MCF 10A (cell line): ENCODE measurements around the gene SPINK14. TPM values are rescaled to one million over a fixed set of nuclear protein-coding genes. Genes with fewer than 3 reads are reported as not detected.

ENCODE experiments used
- BruUV-seq: library from RNA; stranded (reverse); fragments of 400-500 nt; replicated peaks from 2 replicates; lab custom pipeline; 2021; lab: Mats Ljungman, UMichigan
- CTCF ChIA-PET: fragments of 300-600 bp; sonication (Branson Sonifier 250); formaldehyde crosslinking; extraction: SDS; loops from one replicate; lab custom pipeline; 2021; ENCODE audit warnings: antibody characterized with exemption, inconsistent platforms; lab: Yijun Ruan, JAX
- POLR2A ChIA-PET: fragments of 300-600, 350-650 bp; sonication (Branson Sonifier 250); formaldehyde crosslinking; extraction: SDS; loops from one replicate; lab custom pipeline; 2020; ENCODE audit warnings: antibody characterized with exemption, inconsistent platforms; lab: Yijun Ruan, JAX
- DNase-seq: peaks from one replicate; pipeline ENCODE4 v3.0.0-alpha.2; 2018; ENCODE audit not compliant: unreplicated experiment
- H3K27ac Mint-ChIP-seq: one replicate; pipeline ENCODE4 v1.8.0; 2022; ENCODE audit warnings: mild to moderate bottlenecking, low read depth, mixed read lengths; ENCODE audit not compliant: unreplicated experiment
- H3K27me3 Mint-ChIP-seq: one replicate; pipeline ENCODE4 v1.8.0; 2022; ENCODE audit warnings: mixed read lengths; ENCODE audit not compliant: insufficient read depth, unreplicated experiment
- H3K36me3 Mint-ChIP-seq: one replicate; pipeline ENCODE4 v1.8.0; 2022; ENCODE audit warnings: mild to moderate bottlenecking, moderate library complexity, mixed read lengths; ENCODE audit not compliant: insufficient read depth, unreplicated experiment
- H3K4me1 Mint-ChIP-seq: one replicate; pipeline ENCODE4 v1.8.0; 2022; ENCODE audit warnings: mixed read lengths; ENCODE audit not compliant: insufficient read depth, unreplicated experiment
- H3K4me3 Mint-ChIP-seq: one replicate; pipeline ENCODE4 v1.8.0; 2022; ENCODE audit warnings: mild to moderate bottlenecking, moderate library complexity, mixed read lengths; ENCODE audit not compliant: unreplicated experiment
- H3K9me3 Mint-ChIP-seq: one replicate; pipeline ENCODE4 v1.8.0; 2022; ENCODE audit warnings: mixed read lengths; ENCODE audit not compliant: unreplicated experiment
- CTCF ChIP-seq: fragments of 200-600 bp; IDR thresholded peaks from one replicate; pipeline ENCODE4 v1.8.0; 2022; ENCODE audit warnings: antibody characterized with exemption, mild to moderate bottlenecking; ENCODE audit not compliant: unreplicated experiment
- intact Hi-C: fragments of 100-400 bp; cut with micrococcal nuclease; formaldehyde crosslinking; loops from 2 replicates; pipeline ENCODE4 v1.14.1; 2022
- total RNA-seq: library from RNA; stranded (reverse); gene quantifications from 2 replicates; pipeline ENCODE4 v1.2.3, GENCODE V29; 2022

SPINK14 gene
- total RNA-seq, 1 experiment from 2014 or later, result not detected

GRCh38 chr5:148214665-148215185 lies 46.4 kb downstream of the SPINK14 start:
- Mint-ChIP-seq H3K27ac (no peak overlapping the region), H3K4me3 (no peak overlapping the region), H3K9me3 (peaks cover 7% of the 10 kb centered on the region), H3K27me3 (no peaks in the 10 kb centered on the region), H3K4me1 (no peaks in the 10 kb centered on the region), H3K36me3 (no peaks in the 10 kb centered on the region)
- intact Hi-C loops, result no loop called here
- no peak for TF ChIP-seq CTCF
- BruUV-seq, result no TSS peak
- DNase-seq, result no peak
- ChIA-PET CTCF (interaction anchor here (1.4 kb wide), 1 partner anchor 15 kb away, joined by 3 read pairs; no protein-coding TSS in a partner anchor), POLR2A (interaction anchor here (0.6 kb wide), 1 partner anchor 904 kb away, joined by 4 read pairs; no protein-coding TSS in a partner anchor)

DNA sequence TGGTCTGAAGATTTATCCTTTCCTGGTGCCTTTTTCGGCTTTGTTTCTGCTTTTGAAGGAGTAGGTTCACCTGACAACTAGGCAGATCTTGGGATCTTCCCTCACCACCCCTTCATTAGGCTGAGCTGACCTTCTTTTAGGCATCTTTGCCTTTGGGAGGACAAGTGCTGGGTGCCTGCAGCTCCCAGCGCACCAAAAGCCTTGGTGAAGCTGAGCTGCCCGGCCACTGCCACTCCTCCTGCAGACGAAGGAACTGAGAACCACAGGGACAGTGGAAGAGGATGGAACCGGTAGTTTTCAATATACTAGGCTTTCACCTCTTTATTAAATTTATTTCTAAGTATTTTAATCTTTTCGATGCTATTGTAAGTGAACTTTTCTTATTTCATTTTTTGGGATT lies 53.2 kb downstream of the SPINK14 start:
- no peak for DNase-seq
- H3K36me3 Mint-ChIP-seq, result peaks cover 4% of the 10 kb centered on the region
- BruUV-seq, result no TSS peak
- no peak for TF ChIP-seq CTCF
- H3K9me3 Mint-ChIP-seq, result peaks cover 7% of the 10 kb centered on the region
- ChIA-PET POLR2A (interaction anchor here (0.7 to 1.4 kb wide), 3 partner anchors 16 to 35 kb away, joined by 3 to 5 read pairs (median 5); no protein-coding TSS in a partner anchor), CTCF (interaction anchor here (0.7 to 1.7 kb wide), 5 partner anchors 16 to 506 kb away, joined by 3 to 9 read pairs (median 3); no protein-coding TSS in a partner anchor)
- H3K4me1 Mint-ChIP-seq, result peaks cover 9% of the 10 kb centered on the region
- intact Hi-C loops, result no loop called here
- no peak overlapping the region for H3K4me3 Mint-ChIP-seq
- H3K27ac Mint-ChIP-seq, result no peak overlapping the region
- H3K27me3 Mint-ChIP-seq, result no peaks in the 10 kb centered on the region

- BruUV-seq, result no TSS peak
- no peaks in the 10 kb centered on the region for H3K9me3 Mint-ChIP-seq
- intact Hi-C loops, result no loop called here
- CTCF ChIA-PET, result interaction anchor here (0.9 kb wide), 1 partner anchor 13 kb away, joined by 3 read pairs; no protein-coding TSS in a partner anchor
- peaks cover 9% of the 10 kb centered on the region for H3K4me1 Mint-ChIP-seq
- DNase-seq, result peak; percentile 40
- H3K27ac Mint-ChIP-seq, result peak overlapping the region; percentile 82
- peaks cover 4% of the 10 kb centered on the region for H3K36me3 Mint-ChIP-seq
- no peaks in the 10 kb centered on the region for H3K27me3 Mint-ChIP-seq
- POLR2A ChIA-PET, result no interaction called here
- TF ChIP-seq CTCF, result no peak
- H3K4me3 Mint-ChIP-seq, result no peak overlapping the region
These were observed 55.9 kb downstream of the SPINK14 start for GRCh38 chr5:148224117-148224742.

Other genes starting within 250 kb of the SPINK14 start
- gene SPINK5, start 104.6 kb upstream of the SPINK14 start, total RNA-seq, result 0.96 and 3.1 TPM in 2 replicates
- 0.56 and 1.9 TPM in 2 replicates for gene SPINK6, start 34.5 kb downstream of the SPINK14 start, total RNA-seq
- not detected in 2 replicates for gene MARCOL, start 70.0 kb downstream of the SPINK14 start, total RNA-seq
- gene SPINK13, start 100.2 kb downstream of the SPINK14 start, total RNA-seq, result not detected in 2 replicates
- gene SPINK7, start 143.9 kb downstream of the SPINK14 start, total RNA-seq, result not detected in 2 replicates
- not detected in 2 replicates for gene SPINK9, start 167.0 kb downstream of the SPINK14 start, total RNA-seq
- gene FBXO38, start 215.4 kb downstream of the SPINK14 start, total RNA-seq, result 54.4 and 76.1 TPM in 2 replicates